A673 (cell line): ENCODE measurements around the gene BMERB1. TPM values are rescaled to one million over a fixed set of nuclear protein-coding genes. Genes with fewer than 3 reads are reported as not detected.
"Not testable (repeated sequence)": the region's sequence is repeated elsewhere in the genome, so short reads cannot be mapped to it uniquely, and the experiment has no call there.

Experiments used
- Bru-seq: library from RNA; stranded (reverse); fragments of 400-500 nt; gene quantifications from one replicate; lab custom pipeline; 2021; lab: Mats Ljungman, UMichigan
- BruChase-seq, 2 experiments: library from RNA; stranded (reverse); fragments of 400-500 nt; gene quantifications; one replicate each; lab custom pipeline; 2021; lab: Mats Ljungman, UMichigan
- BruUV-seq: library from RNA; stranded (reverse); fragments of 400-500 nt; replicated peaks from 2 replicates; lab custom pipeline; 2021; lab: Mats Ljungman, UMichigan
- CTCF ChIA-PET: fragments of 300-600 bp; sonication (Branson Sonifier 250); formaldehyde crosslinking; loops from one replicate; lab custom pipeline; 2022; ENCODE audit warnings: antibody characterized with exemption; lab: Charles Lee
- POLR2A ChIA-PET: fragments of 300-600 bp; sonication (Branson Sonifier 250); formaldehyde crosslinking; loops from one replicate; lab custom pipeline; 2022; ENCODE audit warnings: antibody characterized with exemption; ENCODE audit not compliant: low non-redundant PET; lab: Charles Lee
- DNase-seq: peaks from one replicate; pipeline ENCODE4 v3.0.0-alpha.2; 2015; ENCODE audit warnings: low spot score
- H3K27ac ChIP-seq: fragments of 200-600 bp; sonication (generic); 2 replicates; pipeline ENCODE4 v1.5.1; 2016; ENCODE audit warnings: mixed run types, low read depth, mild to moderate bottlenecking, mixed read lengths, antibody characterized with exemption, low read length; ENCODE audit not compliant: poor library complexity, severe bottlenecking
- H3K27me3 ChIP-seq: fragments of 200-600 bp; sonication (generic); replicated peaks from 2 replicates; pipeline ENCODE4 v1.6.1; 2017; ENCODE audit warnings: mixed run types, low read depth, mild to moderate bottlenecking, mixed read lengths, antibody characterized with exemption, low read length; ENCODE audit not compliant: insufficient read depth, poor library complexity
- H3K36me3 ChIP-seq: fragments of 200-600 bp; sonication (generic); 2 replicates; pipeline ENCODE4 v1.6.1; 2016; ENCODE audit warnings: mixed run types, mild to moderate bottlenecking, mixed read lengths, antibody characterized with exemption, low read length; ENCODE audit not compliant: insufficient read depth, poor library complexity, severe bottlenecking
- H3K4me1 ChIP-seq: fragments of 200-600 bp; sonication (generic); 2 replicates; pipeline ENCODE4 v1.6.1; 2017; ENCODE audit warnings: mixed run types, mild to moderate bottlenecking, mixed read lengths, antibody characterized with exemption, low read length; ENCODE audit not compliant: insufficient read depth, poor library complexity, severe bottlenecking
- H3K4me3 ChIP-seq: fragments of 200-600 bp; sonication (generic); 2 replicates; pipeline ENCODE4 v1.5.1; 2016; ENCODE audit warnings: low read depth, mixed run types, mild to moderate bottlenecking, mixed read lengths, low read length; ENCODE audit not compliant: poor library complexity, severe bottlenecking
- H3K9me3 ChIP-seq: fragments of 200-600 bp; sonication (generic); 2 replicates; pipeline ENCODE4 v1.6.1; 2016; ENCODE audit warnings: mixed run types, low read depth, mild to moderate bottlenecking, mixed read lengths, antibody characterized with exemption, low read length; ENCODE audit not compliant: poor library complexity, severe bottlenecking
- CTCF ChIP-seq: fragments of 300-800, 200-600 bp; sonication (generic); conservative IDR thresholded peaks from 2 replicates; pipeline ENCODE4 v1.5.1; 2017; ENCODE audit warnings: low read depth, mild to moderate bottlenecking, antibody characterized with exemption, low read length, moderate library complexity, mixed read lengths
- EZH2 ChIP-seq: fragments of 200-600 bp; sonication (generic); IDR thresholded peaks from 2 replicates; pipeline ENCODE4 v1.6.1; 2017; ENCODE audit warnings: borderline replicate concordance, low read depth, mild to moderate bottlenecking, mixed read lengths, antibody characterized with exemption, low read length; ENCODE audit not compliant: poor library complexity, severe bottlenecking
- intact Hi-C: fragments of 100-400 bp; cut with micrococcal nuclease; formaldehyde crosslinking; loops from one replicate; pipeline ENCODE4 v1.10.0; 2022; ENCODE audit not compliant: unreplicated experiment
- long read RNA-seq: library from polyadenylated mRNA; stranded (forward); transcript quantifications from one replicate; pipeline ENCODE4 v2.0.0, GENCODE V29; 2022
- total RNA-seq: library from RNA; stranded (reverse); gene quantifications from 2 replicates; pipeline ENCODE4 v1.2.3, GENCODE V29; 2021

The BMERB1 gene
- total RNA-seq (11.5 and 16.8 TPM in 2 replicates), Bru-seq, nascent RNA (percentile 49 among the genes with signal in this experiment), BruChase-seq, experiment 1, labeled RNA remaining after a 2-hour chase (percentile 49 among the genes with signal in this experiment), BruChase-seq, experiment 2, labeled RNA remaining after a 6-hour chase (percentile 54 among the genes with signal in this experiment)
- long read RNA-seq, transcript C16orf45-201 (6 exons, 2,404 nt) = major isoform, 26 of 45 reads
- long read RNA-seq, partial matches to known transcripts = 2 of 45 reads
- long read RNA-seq, other reads (novel, unspliced or antisense) = 16 of 45 reads

GRCh38 chr16:15434425-15435215, at the start of gene BMERB1:
BMERB1 (plus strand) TSS chr16:15434588; CDS start chr16:15434654, 66 bp downstream.
- TF ChIP-seq EZH2 (no peak), CTCF (no peak)
- BruUV-seq = no TSS peak
- ChIA-PET POLR2A (no interaction called here), CTCF (interaction anchor here (0.5 kb wide), 1 partner anchor 52 kb away, joined by 4 read pairs; no protein-coding TSS in a partner anchor)
- intact Hi-C loops = no loop called here
- peak within 1 kb of the TSS; percentile 81 for H3K4me3 ChIP-seq
- peaks cover 11% of the 10 kb centered on the region for H3K27me3 ChIP-seq
- H3K9me3 ChIP-seq = no peaks in the 10 kb centered on the region
- H3K27ac ChIP-seq = no peak within 1 kb of the TSS
- peaks cover 6% of the 10 kb centered on the region for H3K4me1 ChIP-seq
- H3K36me3 ChIP-seq = no peaks in the 10 kb centered on the region
- peak; percentile 77 for DNase-seq

GRCh38 chr16:15388060-15388459, 46.3 kb upstream of the BMERB1 start:
- POLR2A ChIA-PET, H3K36me3 ChIP-seq, H3K27me3 ChIP-seq, H3K27ac ChIP-seq, CTCF ChIA-PET, DNase-seq, intact Hi-C loops, H3K4me3 ChIP-seq, BruUV-seq, H3K4me1 ChIP-seq, H3K9me3 ChIP-seq: not testable (repeated sequence)

GRCh38 chr16:15389916-15390315, 44.5 kb upstream of the BMERB1 start:
- BruUV-seq, CTCF ChIA-PET, H3K4me1 ChIP-seq, H3K36me3 ChIP-seq, H3K27me3 ChIP-seq, intact Hi-C loops, H3K9me3 ChIP-seq, H3K27ac ChIP-seq, POLR2A ChIA-PET, DNase-seq, H3K4me3 ChIP-seq: not testable (repeated sequence)

GRCh38 chr16:15393025-15393424, 41.4 kb upstream of the BMERB1 start:
- BruUV-seq, intact Hi-C loops, DNase-seq, H3K4me3 ChIP-seq, H3K4me1 ChIP-seq, H3K9me3 ChIP-seq, H3K27ac ChIP-seq, H3K27me3 ChIP-seq, CTCF ChIA-PET, POLR2A ChIA-PET, H3K36me3 ChIP-seq: not testable (repeated sequence)

- not testable (repeated sequence) for BruUV-seq
These were observed 38.5 kb upstream of the BMERB1 start, which contains the start of gene MPV17L for GRCh38 chr16:15395631-15396508. MPV17L (plus strand) TSS chr16:15395754; CDS start chr16:15395898, 144 bp downstream.

GRCh38 chr16:15396509-15396829, 37.9 kb upstream of the BMERB1 start:
- DNase-seq, POLR2A ChIA-PET, H3K36me3 ChIP-seq, CTCF ChIA-PET, H3K27ac ChIP-seq, intact Hi-C loops, H3K9me3 ChIP-seq, H3K27me3 ChIP-seq, BruUV-seq, H3K4me1 ChIP-seq: not testable (repeated sequence)
- H3K4me3 ChIP-seq = peak overlapping the region; percentile 55

More at GRCh38 chr16:15395631-15396508, 38.5 kb upstream of the BMERB1 start, which contains the start of gene MPV17L:
- H3K4me3 ChIP-seq = peak within 1 kb of the TSS; percentile 55
- peak; percentile 44 for DNase-seq
- H3K4me1 ChIP-seq, H3K27me3 ChIP-seq, intact Hi-C loops, POLR2A ChIA-PET, H3K27ac ChIP-seq, H3K9me3 ChIP-seq, H3K36me3 ChIP-seq, CTCF ChIA-PET: not testable (repeated sequence)
